Muscle layer of colon (tissue), 2 donors: Measurements from ENCODE around the gene AAK1.
"Not testable (repeated sequence)": the region's sequence is repeated elsewhere in the genome, so short reads cannot be mapped to it uniquely, and the experiment has no call there.

Experiments
- H3K27ac ChIP-seq: one replicate; pipeline ENCODE4 v1.7.0; 2013; ENCODE audit warnings: low read depth, mild to moderate bottlenecking, low read length, moderate library complexity
- H3K27me3 ChIP-seq, 2 donors: one replicate each; pipeline ENCODE4 v1.7.0; 2013; ENCODE audit warnings: low read length in 2 of 2, mild to moderate bottlenecking in 2 of 2; ENCODE audit not compliant: insufficient read depth in 2 of 2, control insufficient read depth in 1 of 2
- H3K36me3 ChIP-seq: one replicate; pipeline ENCODE4 v1.7.0; 2013; ENCODE audit warnings: mild to moderate bottlenecking, low read length; ENCODE audit not compliant: insufficient read depth
- H3K4me1 ChIP-seq: one replicate; pipeline ENCODE4 v1.7.0; 2013; ENCODE audit warnings: mild to moderate bottlenecking, low read length; ENCODE audit not compliant: insufficient read depth
- H3K4me3 ChIP-seq, 2 donors: one replicate each; pipeline ENCODE4 v1.7.0; 2013; ENCODE audit warnings: low read length in 2 of 2, low read depth in 1 of 2, mild to moderate bottlenecking in 1 of 2, moderate library complexity in 1 of 2
- H3K9ac ChIP-seq: one replicate; pipeline ENCODE4 v1.7.0; 2013; ENCODE audit warnings: low read length
- H3K9me3 ChIP-seq: one replicate; pipeline ENCODE4 v1.7.0; 2013; ENCODE audit warnings: mild to moderate bottlenecking, low read length
- donor health status: abdominal sarcoma.
- donor health status: Adenocarcinoma of cecum.

The AAK1 gene

DNA sequence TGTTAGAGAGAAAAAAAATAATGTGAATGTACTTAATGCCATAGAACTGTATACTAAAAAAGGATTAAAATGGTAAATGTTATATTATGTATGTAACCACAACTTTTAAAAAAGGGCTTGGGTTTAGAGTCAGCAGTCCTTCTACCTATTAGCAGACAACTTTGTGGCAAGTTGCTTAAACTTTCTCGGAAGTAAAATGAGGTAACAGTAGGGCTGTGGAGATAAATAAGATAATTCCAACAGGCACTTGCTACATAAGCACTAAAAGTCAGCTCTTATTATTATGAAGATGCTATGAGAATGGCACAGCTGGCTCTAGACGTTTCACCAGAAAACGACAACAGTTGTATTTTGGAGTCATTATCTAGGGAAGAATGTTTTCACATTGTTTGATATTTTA is 31.3 kb downstream of the AAK1 start:
- no peaks in the 10 kb centered on the region for H3K27me3 ChIP-seq
- no peaks in the 10 kb centered on the region for H3K9me3 ChIP-seq
- no peaks in the 10 kb centered on the region for H3K36me3 ChIP-seq
- H3K4me3 ChIP-seq: no peak overlapping the region
- H3K9ac ChIP-seq: no peak overlapping the region
- no peak overlapping the region for H3K27ac ChIP-seq
- H3K4me1 ChIP-seq: no peaks in the 10 kb centered on the region

DNA sequence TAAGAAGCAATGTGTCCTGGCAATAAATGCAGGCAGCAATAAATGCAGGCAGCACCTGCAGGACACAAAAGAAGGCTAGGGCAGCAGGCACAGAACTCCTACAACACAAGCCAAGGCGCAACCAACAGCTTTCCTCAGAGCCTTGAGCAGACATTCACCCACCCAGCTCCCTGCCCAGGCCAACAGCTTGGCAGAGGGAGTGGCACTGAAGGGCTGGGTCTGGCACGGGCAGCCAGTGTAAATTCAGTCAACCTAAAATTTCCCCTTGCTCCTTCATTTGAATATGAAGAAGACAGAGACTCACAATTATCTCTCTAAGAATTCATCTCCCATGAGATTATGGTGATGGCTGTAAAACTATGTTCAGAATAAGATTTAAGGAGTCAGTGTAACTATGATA is 35.4 kb downstream of the AAK1 start:
- H3K4me1 ChIP-seq: no peaks in the 10 kb centered on the region
- H3K9ac ChIP-seq: no peak overlapping the region
- H3K36me3 ChIP-seq: no peaks in the 10 kb centered on the region
- H3K9me3 ChIP-seq: no peaks in the 10 kb centered on the region
- no peaks in the 10 kb centered on the region for H3K27me3 ChIP-seq
- H3K4me3 ChIP-seq: no peak overlapping the region
- no peak overlapping the region for H3K27ac ChIP-seq

DNA sequence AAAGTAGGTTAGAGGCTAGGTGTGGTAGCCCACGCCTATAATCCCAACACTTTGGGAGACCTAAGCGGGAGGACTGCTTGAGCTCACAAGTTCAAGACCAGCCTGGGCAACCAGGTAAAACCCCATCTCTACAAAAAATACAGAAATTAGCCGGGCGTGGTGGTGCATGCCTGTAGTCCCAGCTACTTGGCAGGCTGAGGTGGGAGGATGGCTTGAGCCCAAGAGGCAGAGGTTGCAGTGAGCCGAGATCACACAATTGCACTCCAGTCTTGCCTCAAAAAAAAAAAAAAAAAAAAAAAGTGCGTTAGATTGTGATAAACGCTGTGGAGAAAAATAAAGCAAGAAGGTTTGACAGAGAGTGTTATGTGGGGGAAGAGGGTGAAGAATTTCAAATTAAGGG is 36.8 kb downstream of the AAK1 start:
- not testable (repeated sequence) for H3K4me3 ChIP-seq, H3K27ac ChIP-seq, H3K27me3 ChIP-seq, H3K9me3 ChIP-seq, H3K9ac ChIP-seq, H3K36me3 ChIP-seq, H3K4me1 ChIP-seq

DNA sequence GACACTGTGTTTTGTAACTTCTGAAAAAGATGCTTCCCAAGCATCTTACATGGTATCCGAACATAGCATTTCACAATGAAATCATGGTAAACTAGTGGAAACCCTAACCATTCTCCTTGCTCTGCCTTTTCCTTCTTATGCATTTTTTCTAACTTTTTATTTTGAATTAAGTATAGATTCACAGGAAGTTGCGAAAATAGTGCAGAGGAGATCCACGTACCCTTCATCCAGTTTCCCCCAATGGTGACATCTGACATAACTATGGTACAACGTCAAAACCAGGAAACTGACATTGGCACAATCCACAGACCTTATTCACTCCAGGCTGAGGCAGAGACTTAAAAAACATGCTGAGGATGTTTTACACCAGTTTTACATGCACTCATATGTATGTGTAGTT is 38.3 kb downstream of the AAK1 start:
- no peaks in the 10 kb centered on the region for H3K9me3 ChIP-seq
- H3K36me3 ChIP-seq: no peaks in the 10 kb centered on the region
- no peak overlapping the region for H3K9ac ChIP-seq
- H3K4me1 ChIP-seq: peaks cover 4% of the 10 kb centered on the region
- no peak overlapping the region for H3K4me3 ChIP-seq
- H3K27ac ChIP-seq: no peak overlapping the region
- H3K27me3 ChIP-seq: no peaks in the 10 kb centered on the region

DNA sequence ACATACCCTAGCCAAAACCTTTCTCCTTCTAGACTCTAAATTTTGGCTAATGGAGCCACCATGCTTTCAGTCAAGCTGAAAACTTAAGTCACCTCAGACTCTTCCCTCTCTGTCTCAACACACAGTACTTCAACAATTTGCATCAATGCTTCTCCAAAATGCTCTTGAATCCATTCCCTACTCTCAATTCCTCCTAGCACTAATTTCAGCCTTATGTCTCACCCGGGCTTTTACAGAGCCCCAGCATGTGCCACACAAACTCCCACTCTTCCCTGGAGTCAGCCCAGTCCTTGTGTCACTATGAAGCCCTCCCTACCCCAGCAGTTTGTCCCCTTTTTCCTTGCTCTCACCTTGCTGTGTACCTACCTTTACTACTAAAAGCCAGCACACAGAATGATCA is 38.7 kb downstream of the AAK1 start:
- Histone ChIP-seq H3K36me3 (no peaks in the 10 kb centered on the region), H3K4me3 (no peak overlapping the region), H3K9ac (no peak overlapping the region), H3K27ac (no peak overlapping the region), H3K9me3 (no peaks in the 10 kb centered on the region), H3K4me1 (peaks cover 4% of the 10 kb centered on the region), H3K27me3 (no peaks in the 10 kb centered on the region)

DNA sequence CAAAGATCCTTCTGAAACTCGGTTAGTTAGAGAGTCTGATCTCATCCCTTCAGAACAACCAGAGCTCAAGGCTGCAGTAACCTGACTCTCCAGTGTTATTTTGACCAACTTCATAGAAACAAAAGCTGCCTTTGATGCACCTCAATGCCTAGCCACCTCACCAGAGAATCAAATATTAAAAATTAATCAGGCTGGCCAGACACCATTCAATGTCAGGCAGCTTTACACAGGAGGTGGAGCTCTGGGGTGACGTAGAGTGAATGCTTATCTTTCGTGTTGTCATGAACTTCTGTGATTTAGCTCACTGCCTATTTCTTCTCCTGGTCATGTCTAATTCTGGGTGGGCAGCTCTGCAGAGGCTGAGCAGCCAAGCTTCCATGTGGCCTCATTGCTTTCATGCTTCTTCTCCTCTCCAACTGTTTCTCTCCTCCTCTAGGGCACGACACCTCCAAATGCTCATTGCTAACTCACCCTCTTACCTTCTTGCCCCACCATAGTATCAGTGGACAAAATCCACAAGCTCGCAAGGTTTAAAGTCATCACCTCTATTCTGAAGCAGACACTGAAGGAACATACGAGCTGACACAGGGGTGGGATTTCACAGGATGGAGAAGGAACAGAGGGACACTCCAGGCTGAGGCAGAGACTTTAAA is 39.4 kb downstream of the AAK1 start:
- no peaks in the 10 kb centered on the region for H3K27me3 ChIP-seq
- H3K9ac ChIP-seq: no peak overlapping the region
- no peak overlapping the region for H3K4me3 ChIP-seq
- H3K36me3 ChIP-seq: no peaks in the 10 kb centered on the region
- no peaks in the 10 kb centered on the region for H3K9me3 ChIP-seq
- H3K27ac ChIP-seq: no peak overlapping the region
- peaks cover 4% of the 10 kb centered on the region for H3K4me1 ChIP-seq

DNA sequence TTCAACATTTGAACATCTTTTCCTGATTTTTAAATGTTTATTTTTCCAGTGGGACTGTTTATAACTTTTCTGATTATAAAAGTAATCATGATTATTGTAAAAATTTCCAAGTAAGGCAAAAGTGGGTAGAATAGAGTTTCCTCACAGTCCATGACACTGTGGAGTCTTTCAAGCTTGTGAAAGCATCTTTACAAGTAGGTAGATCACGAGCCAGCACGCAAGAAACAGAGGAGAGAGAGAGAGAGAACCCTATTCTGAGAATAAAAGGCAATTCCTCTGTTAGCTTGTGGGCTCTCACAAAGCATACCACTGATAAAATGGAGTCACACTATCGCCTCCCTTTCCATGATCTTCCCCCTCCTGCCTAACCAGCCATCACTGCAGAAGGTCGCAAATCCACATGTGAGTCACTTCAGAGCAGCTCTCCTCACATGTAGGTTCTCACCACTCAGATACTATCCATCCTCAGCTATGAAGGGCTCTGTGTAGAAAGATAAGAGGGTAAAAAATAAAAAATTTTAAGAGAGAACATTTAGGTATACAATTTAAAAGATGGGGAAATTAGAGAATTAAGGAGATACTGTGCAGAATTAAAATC is 40.3 kb downstream of the AAK1 start:
- Histone ChIP-seq H3K36me3 (no peaks in the 10 kb centered on the region), H3K27me3 (no peaks in the 10 kb centered on the region), H3K4me3 (no peak overlapping the region), H3K27ac (no peak overlapping the region), H3K4me1 (peaks cover 4% of the 10 kb centered on the region), H3K9ac (no peak overlapping the region), H3K9me3 (no peaks in the 10 kb centered on the region)

DNA sequence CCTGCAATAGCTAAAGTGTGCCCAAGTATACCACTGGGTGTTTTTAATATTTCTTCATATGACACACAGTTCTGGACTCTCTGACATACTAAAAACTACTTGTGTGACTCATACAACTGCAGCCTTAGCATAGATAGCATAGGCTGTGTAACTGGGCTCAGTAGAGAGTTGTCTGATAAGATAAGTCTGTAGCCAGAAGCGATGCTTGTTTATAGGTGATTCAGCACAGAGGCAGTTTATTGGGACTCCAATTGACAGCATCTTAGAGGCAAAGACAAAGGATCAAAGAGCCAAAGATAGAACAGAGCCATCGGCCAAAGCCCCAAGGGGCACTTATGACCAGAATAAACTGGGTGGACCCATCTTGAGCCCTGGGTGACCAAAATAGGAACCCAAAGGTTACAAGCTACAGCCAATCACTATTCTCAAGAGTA is 42.3 kb downstream of the AAK1 start:
- peaks cover 4% of the 10 kb centered on the region for H3K4me1 ChIP-seq
- H3K36me3 ChIP-seq: no peaks in the 10 kb centered on the region
- H3K9ac ChIP-seq: no peak overlapping the region
- H3K4me3 ChIP-seq: no peak overlapping the region
- H3K27ac ChIP-seq: no peak overlapping the region
- H3K27me3 ChIP-seq: no peaks in the 10 kb centered on the region
- no peaks in the 10 kb centered on the region for H3K9me3 ChIP-seq

DNA sequence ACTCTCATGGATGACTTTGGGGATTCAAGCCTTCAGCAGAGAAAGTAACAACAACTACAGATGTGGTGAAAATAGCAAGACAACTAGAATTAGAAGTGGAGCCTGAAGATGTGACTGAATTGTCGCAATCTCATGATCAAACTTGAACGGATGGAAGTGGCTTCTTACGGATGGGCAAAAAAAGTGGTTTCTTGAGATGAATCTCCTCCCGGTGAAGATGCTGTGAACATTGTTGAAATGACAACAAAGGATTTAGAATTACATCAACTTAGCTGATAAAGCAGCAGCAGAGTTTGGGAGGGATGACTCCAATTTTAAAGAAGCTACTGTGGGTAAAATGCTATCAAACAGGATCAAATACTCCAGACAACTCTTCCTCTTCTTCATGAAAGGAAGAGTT is 43.1 kb downstream of the AAK1 start:
- H3K27ac ChIP-seq: no peak overlapping the region
- H3K4me1 ChIP-seq: peaks cover 4% of the 10 kb centered on the region

DNA sequence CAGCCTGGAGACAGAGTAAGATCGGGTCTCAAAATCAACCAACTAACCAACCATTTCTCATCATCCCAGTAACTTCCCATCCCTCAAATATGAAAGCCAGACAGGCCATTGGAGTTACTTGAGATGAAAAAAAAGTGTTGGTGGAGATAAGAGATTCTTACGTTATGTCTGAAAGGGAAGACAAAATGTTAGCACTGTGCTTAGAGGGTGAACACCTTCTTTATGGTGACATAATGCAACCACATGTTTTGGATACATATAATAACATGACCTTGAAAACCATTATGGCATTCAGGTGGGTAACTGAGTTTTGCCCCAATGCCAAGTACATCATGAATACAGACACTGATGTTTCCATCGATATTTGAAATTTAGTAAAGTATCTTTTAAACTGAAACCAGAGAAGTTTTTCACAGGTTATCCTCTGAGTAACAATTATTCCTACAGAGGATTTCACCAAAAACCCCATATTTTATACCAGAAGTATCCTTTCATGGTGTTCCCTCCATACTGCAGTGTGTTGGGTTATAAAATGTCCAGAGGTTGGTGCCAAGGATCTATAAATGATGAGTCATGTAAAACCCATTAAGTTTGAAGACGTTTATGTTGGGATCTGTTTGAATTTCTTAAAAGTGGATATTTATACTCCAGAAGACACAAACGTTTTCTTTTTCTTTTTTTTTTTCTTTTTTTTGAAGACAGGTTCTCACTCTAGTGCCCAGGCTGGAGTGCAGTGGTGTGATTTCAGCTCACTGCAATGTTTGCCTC is 45.5 kb downstream of the AAK1 start:
- H3K4me3 ChIP-seq: no peak overlapping the region
- H3K36me3 ChIP-seq: no peaks in the 10 kb centered on the region
- no peak overlapping the region for H3K9ac ChIP-seq
- no peaks in the 10 kb centered on the region for H3K27me3 ChIP-seq
- no peaks in the 10 kb centered on the region for H3K9me3 ChIP-seq
- no peak overlapping the region for H3K27ac ChIP-seq
- H3K4me1 ChIP-seq: peaks cover 4% of the 10 kb centered on the region

More for the DNA sequence above, 43.1 kb downstream of the AAK1 start:
- no peak overlapping the region for H3K4me3 ChIP-seq
- H3K27me3 ChIP-seq: no peaks in the 10 kb centered on the region
- no peaks in the 10 kb centered on the region for H3K36me3 ChIP-seq
- H3K9me3 ChIP-seq: no peaks in the 10 kb centered on the region
- H3K9ac ChIP-seq: no peak overlapping the region

DNA sequence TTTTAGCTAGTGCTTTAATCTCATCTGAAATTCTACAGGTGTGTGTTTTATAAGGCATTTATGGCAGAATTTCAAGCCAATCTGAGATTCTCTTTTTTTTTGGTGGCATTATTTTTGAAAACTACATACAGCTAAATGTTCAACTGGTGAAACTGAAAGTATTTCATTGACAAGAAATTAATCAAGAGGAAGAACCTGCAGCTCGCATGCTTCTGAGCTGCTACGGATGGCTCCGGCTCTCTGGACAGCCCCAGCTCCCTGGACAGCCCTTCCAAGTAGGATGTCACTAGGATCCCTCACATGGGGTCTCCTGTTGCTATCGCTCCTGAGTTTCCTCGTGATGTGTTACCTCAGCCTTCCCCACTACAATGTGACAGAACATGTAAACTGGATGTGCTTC is 46.4 kb downstream of the AAK1 start:
- Histone ChIP-seq H3K27ac (no peak overlapping the region), H3K4me3 (no peak overlapping the region), H3K36me3 (no peaks in the 10 kb centered on the region), H3K27me3 (no peaks in the 10 kb centered on the region), H3K9ac (no peak overlapping the region), H3K4me1 (peaks cover 4% of the 10 kb centered on the region), H3K9me3 (no peaks in the 10 kb centered on the region)
